NCI-H2107 (cell line): ENCODE measurements around the gene NADSYN1.

Source experiments
- DNase-seq: peaks from one replicate; lab custom pipeline; 2025; lab: John Stamatoyannopoulos, UW

NADSYN1 gene

GRCh38 chr11:71451596-71452198 is 1.3 kb upstream of the NADSYN1 start:
- DNase-seq = no peak

DNA sequence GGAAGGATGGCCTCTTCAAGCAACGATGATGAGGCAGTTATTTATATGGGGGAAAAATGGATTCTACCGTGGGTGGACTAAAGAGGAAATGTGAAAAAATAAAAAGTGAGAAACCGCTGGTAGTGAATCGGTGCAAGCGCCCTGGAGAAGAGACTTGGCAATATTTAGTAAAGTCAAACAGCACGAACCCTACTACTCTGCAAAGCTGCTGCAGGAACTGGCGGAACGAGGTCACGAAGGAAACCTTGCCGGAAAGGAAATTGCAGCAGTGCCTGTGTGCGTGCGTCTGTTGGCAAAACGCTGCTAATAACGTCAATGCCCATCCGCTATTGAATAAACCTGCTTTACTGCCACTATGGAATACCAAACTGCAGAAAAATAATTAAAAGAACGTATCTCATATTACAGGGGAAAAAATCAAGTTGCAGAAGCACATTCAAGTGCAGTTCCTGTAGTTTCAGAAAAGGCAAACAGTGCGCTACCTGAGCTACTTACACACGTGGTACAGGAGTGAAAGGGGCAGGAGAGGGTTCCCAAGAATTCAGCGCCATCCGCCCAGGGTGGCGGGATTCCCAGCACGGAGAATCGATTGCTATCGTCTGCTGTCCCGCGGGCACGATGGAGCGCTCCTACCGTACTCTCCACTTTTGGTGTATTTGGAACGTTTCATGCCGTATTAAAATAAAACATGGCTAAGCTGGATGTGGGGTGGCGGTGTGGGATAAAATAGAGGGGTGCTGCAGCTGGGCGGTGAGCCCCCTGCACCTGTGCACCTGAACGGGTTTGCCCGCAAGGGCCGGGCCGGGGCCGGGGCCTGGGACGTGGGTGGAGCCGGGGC is 585 bp upstream of the NADSYN1 start:
- no peak for DNase-seq

DNA sequence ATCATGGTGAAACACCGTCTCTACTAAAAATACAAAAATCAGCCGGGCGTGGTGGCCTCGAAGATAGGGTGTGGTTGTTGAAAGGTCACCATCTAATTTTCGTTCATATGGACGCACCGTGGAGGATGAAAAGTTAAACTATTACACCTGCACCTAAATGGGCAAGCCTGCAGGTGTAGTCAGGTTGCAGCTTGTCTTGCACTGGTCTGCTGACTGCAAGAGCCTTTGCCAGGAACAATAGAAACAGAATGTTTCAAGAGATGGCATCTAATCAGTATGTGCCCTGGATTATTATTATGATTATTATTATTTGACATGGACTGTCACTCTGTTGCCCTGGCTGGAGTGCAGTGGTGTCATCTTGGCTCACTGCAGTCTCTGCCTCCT is 908 bp downstream of the NADSYN1 start:
- no peak for DNase-seq

DNA sequence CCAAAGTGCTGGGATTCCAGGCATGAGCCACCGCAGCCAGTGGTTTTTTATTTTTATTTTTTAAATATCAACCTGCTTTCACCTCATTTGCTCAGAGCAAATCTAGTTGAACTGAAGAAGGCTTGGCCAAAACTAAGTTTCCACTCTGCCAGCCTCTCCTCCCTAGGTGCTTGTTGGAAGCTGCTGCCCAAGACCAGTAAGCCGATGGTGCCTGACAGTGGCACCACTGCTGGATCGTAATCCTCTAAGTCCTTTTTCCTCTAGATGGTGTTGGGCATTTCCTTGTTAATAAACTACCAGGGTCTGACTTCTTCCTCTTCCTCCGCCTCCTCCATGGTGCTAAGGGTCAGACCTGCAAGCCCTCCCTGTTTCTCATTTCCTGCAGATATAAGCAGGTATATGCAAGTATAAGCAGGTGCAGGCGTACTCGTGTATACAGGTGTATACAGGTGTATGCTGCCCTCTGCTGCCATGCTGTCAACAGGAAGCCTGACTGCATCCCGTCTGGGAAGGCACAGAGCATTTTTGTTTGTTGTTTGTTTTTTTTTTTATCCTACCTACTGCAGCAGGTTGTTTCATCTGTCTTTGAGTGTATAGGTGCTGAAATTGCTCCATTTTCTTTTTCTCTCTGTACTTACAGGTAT is 1.6 kb downstream of the NADSYN1 start:
- DNase-seq = no peak

DNA sequence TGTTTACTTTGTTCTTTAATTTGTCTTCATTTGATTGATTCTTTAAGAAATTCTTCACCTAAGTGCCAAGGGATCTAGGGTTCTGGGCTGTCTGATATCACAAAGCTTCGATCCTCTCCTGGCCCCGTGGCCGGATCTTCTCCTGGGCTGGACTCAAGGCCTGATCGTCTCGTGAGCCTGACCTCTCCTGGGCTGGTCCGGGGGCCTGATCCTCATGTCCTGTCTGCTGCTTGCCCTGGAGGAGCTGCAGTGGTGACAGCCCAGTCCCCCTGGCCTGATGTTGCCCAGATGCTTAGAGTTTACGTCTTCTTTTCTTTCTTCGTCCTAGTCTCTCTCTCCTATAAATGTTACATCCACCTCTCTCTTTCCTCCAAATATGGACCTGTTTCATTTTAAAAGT is 3.3 kb downstream of the NADSYN1 start:
- no peak for DNase-seq

DNA sequence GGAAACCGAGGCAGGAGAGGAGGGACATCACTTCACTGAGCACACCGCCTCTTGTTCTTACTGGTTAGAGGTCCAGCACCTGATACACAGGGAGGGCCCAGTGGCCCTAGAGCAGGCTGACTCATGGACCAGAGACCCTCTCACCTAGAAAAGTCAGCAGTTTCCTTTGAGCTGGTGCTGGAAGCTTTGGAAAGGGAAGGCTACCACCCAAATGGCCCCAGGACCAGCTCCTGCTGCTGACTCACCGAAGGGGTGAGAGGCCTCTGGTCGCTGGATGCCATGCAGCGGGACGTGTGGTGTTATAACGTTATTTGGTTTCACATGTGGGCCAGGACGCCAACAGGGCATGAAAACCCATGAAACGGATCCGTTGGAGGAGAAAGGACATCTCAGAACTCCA is 3.8 kb downstream of the NADSYN1 start:
- no peak for DNase-seq

GRCh38 chr11:71458146-71459070 is 5.4 kb downstream of the NADSYN1 start:
- no peak for DNase-seq

- no peak for DNase-seq
These were observed 6.2 kb downstream of the NADSYN1 start for GRCh38 chr11:71459076-71459766.

DNA sequence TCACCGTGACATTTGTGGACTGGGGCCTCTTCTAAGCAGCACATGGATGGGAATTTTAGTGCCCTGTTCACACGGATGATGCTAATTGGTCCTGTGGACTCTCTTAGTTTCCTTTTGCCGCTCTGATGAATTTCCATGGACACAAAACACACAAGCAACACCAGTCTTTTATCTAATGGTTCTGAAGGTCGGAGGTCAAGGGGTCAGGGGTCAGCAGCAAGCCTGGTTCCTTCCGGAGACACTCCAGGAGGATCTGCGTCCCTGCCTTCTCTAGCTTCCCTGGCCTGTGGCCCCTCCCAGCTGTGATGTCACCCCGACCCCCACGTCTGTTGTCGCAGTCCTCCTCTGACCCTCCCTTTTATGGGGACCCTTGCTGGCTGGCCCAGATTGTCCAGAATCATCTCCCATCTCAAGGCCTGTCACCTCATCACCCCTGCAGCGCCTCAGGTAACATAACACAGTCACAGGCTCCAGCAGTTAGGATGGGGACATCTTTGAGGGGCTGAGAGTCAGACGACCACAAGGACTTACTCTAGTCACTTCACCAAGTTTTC is 6.8 kb downstream of the NADSYN1 start:
- DNase-seq = no peak

- no peak for DNase-seq
These were observed 8.7 kb downstream of the NADSYN1 start for GRCh38 chr11:71461696-71462095.

GRCh38 chr11:71462726-71463125 is 9.7 kb downstream of the NADSYN1 start:
- no peak for DNase-seq

DNA sequence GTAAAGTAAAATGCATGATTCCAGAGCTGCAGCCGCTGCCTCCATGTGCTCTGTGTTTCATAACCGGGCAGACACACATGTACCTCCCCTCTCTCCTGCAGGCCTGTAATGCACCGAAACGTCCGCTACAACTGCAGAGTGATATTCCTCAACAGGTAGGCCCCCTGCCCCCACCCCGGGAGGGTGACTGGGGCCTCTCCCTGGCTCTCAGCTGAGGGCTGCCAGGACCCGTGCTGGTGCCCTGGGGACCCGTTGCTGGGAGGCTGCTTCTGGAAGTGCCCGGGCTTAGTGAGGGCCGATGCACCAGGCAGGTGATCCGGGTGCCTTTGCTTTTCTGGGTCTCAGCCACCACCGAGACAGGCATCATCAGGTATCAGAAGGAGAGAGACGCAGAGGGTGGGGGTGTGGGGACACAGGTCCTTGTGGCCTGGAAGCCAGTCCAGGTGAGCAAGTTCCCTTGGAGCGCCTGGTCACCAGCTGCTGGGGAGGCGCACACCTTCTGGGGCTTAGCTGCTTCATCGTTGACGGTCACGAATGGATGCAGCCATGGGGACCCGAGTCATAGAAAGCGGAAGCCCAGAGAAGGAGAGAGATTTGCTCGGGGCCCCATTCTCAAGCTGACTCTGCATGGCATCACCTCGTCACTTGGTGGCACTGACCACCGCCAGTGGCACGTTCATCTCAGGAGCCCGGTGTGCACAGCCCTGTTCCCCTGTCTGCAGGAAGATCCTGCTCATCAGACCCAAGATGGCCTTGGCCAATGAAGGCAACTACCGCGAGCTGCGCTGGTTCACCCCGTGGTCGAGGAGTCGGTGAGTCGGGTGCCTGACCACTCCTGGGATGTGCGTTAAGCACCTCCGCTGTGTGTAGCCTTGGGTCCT is 10.6 kb downstream of the NADSYN1 start:
- DNase-seq = no peak

DNA sequence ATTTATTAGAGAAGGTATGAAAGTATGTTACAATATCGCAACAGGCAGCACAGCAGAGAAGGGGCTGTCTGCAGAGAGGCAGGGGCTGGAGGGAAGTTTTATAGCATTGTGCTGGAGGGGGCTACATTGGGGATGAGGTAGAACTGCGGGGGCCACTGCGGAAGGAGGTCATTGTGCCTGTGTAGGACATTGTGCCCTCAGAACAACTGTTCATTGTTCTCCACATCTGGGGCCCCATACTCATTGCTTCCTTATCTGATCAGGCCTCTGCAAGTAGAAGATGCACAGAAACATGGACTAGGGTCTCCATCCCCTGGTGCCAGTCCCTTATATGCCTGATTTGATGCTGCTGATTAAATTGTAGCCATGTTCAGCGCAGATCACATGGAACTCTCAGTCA is 12.1 kb downstream of the NADSYN1 start:
- no peak for DNase-seq

- DNase-seq = no peak
These were observed 13.4 kb downstream of the NADSYN1 start for GRCh38 chr11:71466358-71466757.

GRCh38 chr11:71467164-71467563 is 14.2 kb downstream of the NADSYN1 start:
- DNase-seq = no peak

- no peak for DNase-seq
These were observed 17.9 kb downstream of the NADSYN1 start for GRCh38 chr11:71470946-71471345.

DNA sequence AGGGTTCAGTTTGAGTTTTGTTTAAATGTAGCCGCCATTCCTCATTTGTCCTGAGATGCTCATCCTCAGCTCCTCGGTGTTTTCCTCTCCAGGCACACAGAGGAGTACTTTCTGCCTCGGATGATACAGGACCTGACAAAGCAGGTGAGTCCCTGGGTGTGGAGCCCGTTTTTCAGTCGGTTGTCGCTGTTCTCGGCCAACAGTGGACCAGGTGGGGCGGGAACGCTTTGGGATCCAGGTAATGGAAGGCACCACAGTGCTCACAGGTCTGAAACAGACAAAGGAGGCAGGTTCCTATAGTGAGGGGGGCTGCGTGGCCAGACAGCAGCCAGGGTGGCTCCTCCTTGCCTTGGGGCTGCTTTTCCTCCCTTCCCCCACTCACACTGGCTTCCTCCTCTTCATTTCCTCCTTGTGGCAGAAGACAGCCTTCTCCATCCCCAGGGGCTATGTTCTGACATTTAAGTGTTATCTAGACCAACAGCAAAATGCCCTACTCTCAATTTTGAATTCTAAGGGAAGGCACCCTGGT is 19.4 kb downstream of the NADSYN1 start:
- DNase-seq = no peak

DNA sequence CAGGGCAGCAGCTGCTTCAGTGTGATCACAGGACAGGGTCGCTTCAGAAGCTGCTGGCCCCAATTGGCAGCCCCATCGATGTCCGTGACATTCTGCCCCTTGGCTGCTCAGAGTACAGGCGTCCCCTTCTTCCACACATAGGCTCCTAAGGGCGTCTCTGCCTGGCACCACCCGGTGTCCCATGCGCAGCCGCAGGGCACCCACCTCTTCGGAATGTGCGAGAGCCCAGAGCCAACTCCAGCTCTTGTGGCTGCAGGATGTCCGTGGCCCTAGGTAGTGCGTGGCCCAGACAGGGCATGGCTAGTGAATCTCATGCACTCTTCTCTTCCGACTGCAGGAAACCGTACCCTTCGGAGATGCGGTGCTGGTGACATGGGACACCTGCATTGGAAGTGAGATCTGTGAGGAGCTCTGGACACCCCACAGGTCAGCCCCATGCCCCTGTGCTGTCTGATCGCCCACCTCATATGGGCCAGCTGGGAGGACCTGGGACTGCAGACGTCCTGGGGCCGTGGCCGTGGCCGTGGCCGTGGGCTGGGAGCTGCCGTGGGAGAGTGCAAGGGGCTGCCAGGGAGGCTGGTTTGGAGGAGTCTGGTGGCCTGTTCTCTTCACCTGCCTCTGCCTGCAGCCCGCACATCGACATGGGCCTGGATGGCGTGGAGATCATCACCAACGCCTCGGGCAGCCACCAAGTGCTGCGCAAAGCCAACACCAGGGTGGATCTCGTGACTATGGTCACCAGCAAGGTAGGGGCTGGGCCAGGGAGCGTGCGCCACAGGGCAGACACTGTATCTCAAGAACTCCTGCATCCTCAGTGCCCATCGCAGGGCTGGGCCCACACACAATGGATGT is 20.2 kb downstream of the NADSYN1 start:
- DNase-seq = no peak

GRCh38 chr11:71473793-71474080 is 20.7 kb downstream of the NADSYN1 start:
- no peak for DNase-seq
